Activated CD4-positive, alpha-beta memory T cell treated with anti-CD3 and anti-CD28 coated beads, Interleukin-2, amount 10 ng/mL, durations not matched to agents 7 days and 5 days (primary cell): ENCODE measurements around the gene CORO2A. TPM values are rescaled to one million over a fixed set of nuclear protein-coding genes. Genes with fewer than 3 reads are reported as not detected.
A peak's percentile ranks its signal among the peaks of the same experiment; 100 is the strongest.
"Not testable (repeated sequence)": the region's sequence is repeated elsewhere in the genome, so short reads cannot be mapped to it uniquely, and the experiment has no call there.

Experiments used
- CTCF ChIA-PET: fragments of 350-600 bp; sonication (Branson Sonifier 250); formaldehyde crosslinking; loops from one replicate; lab custom pipeline; 2021; ENCODE audit warnings: antibody characterized with exemption, inconsistent platforms; lab: Charles Lee
- POLR2A ChIA-PET: fragments of 350-600 bp; sonication (Branson Sonifier 250); formaldehyde crosslinking; loops from one replicate; lab custom pipeline; 2021; ENCODE audit warnings: antibody characterized with exemption; lab: Charles Lee
- DNase-seq: peaks from one replicate; pipeline ENCODE4 v3.0.0-alpha.2; 2020
- H3K27ac Mint-ChIP-seq: one replicate; pipeline ENCODE4 v1.8.0; 2021; ENCODE audit warnings: mild to moderate bottlenecking, mixed read lengths
- H3K27me3 Mint-ChIP-seq: one replicate; pipeline ENCODE4 v1.8.0; 2021; ENCODE audit warnings: mixed read lengths
- H3K36me3 Mint-ChIP-seq: one replicate; pipeline ENCODE4 v1.8.0; 2021; ENCODE audit warnings: low read depth, mixed read lengths
- H3K4me1 Mint-ChIP-seq: one replicate; pipeline ENCODE4 v1.8.0; 2021; ENCODE audit warnings: mixed read lengths
- H3K4me3 Mint-ChIP-seq: one replicate; pipeline ENCODE4 v1.8.0; 2021; ENCODE audit warnings: mild to moderate bottlenecking, mixed read lengths
- H3K9me3 Mint-ChIP-seq: one replicate; pipeline ENCODE4 v1.8.0; 2021; ENCODE audit warnings: mixed read lengths
- total RNA-seq, 2 experiments: library from RNA; stranded (reverse); gene quantifications; one replicate each; pipeline ENCODE4 v1.2.3, GENCODE V29; 2021

CORO2A gene
- total RNA-seq, 2 experiments from 2014 or later: 7.8 to 8.2 TPM

GRCh38 chr9:98124091-98124490 lies 68.3 kb downstream of the CORO2A start:
- not testable (repeated sequence) for H3K4me3 Mint-ChIP-seq, H3K27me3 Mint-ChIP-seq, DNase-seq, H3K27ac Mint-ChIP-seq, H3K9me3 Mint-ChIP-seq
- Mint-ChIP-seq H3K36me3 (peaks cover 11% of the 10 kb centered on the region), H3K4me1 (peaks cover 30% of the 10 kb centered on the region)
- CTCF ChIA-PET: interaction anchor here (0.7 to 1.1 kb wide), 2 partner anchors 49 to 93 kb away, joined by 3 read pairs; no protein-coding TSS in a partner anchor
- POLR2A ChIA-PET: interaction anchor here (1.1 kb wide), 1 partner anchor 22 kb away, joined by 3 read pairs; no protein-coding TSS in a partner anchor

- Mint-ChIP-seq H3K36me3 (peaks cover 21% of the 10 kb centered on the region), H3K4me3 (no peak overlapping the region), H3K27me3 (no peaks in the 10 kb centered on the region), H3K9me3 (no peaks in the 10 kb centered on the region), H3K27ac (peak overlapping the region; percentile 90), H3K4me1 (peaks cover 42% of the 10 kb centered on the region)
- no peak for DNase-seq
- ChIA-PET CTCF (interaction anchor here (1.3 to 6.7 kb wide), 6 partner anchors 13 to 135 kb away, joined by 3 to 61 read pairs (median 22); partner anchors contain the start of gene TBC1D2), POLR2A (interaction anchor here (0.9 to 7.4 kb wide), 9 partner anchors 8 to 199 kb away, joined by 3 to 221 read pairs (median 4); partner anchors contain the start of genes ANP32B, CORO2A, NANS and TBC1D2)
These were observed 71.4 kb downstream of the CORO2A start for GRCh38 chr9:98121058-98121457.

GRCh38 chr9:98120476-98120875 lies 72.0 kb downstream of the CORO2A start:
- H3K4me3 Mint-ChIP-seq: peak overlapping the region; percentile 81
- CTCF ChIA-PET: interaction anchor here (1.6 to 6.7 kb wide), 4 partner anchors 15 to 136 kb away, joined by 4 to 61 read pairs (median 42); partner anchors contain the start of gene TBC1D2
- H3K4me1 Mint-ChIP-seq: peaks cover 42% of the 10 kb centered on the region
- POLR2A ChIA-PET: interaction anchor here (0.9 to 7.4 kb wide), 10 partner anchors 9 to 199 kb away, joined by 3 to 221 read pairs (median 4); partner anchors contain the start of genes ANP32B, CORO2A, NANS and TBC1D2
- H3K27me3 Mint-ChIP-seq: no peaks in the 10 kb centered on the region
- peak overlapping the region; percentile 90 for H3K27ac Mint-ChIP-seq
- H3K36me3 Mint-ChIP-seq: peaks cover 24% of the 10 kb centered on the region
- no peak for DNase-seq
- H3K9me3 Mint-ChIP-seq: no peaks in the 10 kb centered on the region

- no peaks in the 10 kb centered on the region for H3K27me3 Mint-ChIP-seq
- H3K4me1 Mint-ChIP-seq: peaks cover 49% of the 10 kb centered on the region
- CTCF ChIA-PET: interaction anchor here (0.6 to 6.7 kb wide), 22 partner anchors 10 to 673 kb away, joined by 3 to 61 read pairs (median 4); partner anchors contain the start of gene TBC1D2
- POLR2A ChIA-PET: interaction anchor here (0.7 to 7.4 kb wide), 23 partner anchors 10 to 486 kb away, joined by 3 to 221 read pairs (median 6); partner anchors contain the start of genes ANP32B, CORO2A, NANS and NCBP1
- DNase-seq: peak; percentile 72
- peaks cover 27% of the 10 kb centered on the region for H3K36me3 Mint-ChIP-seq
- peak within 1 kb of the TSS; percentile 90 for H3K27ac Mint-ChIP-seq
- peak within 1 kb of the TSS; percentile 81 for H3K4me3 Mint-ChIP-seq
- no peaks in the 10 kb centered on the region for H3K9me3 Mint-ChIP-seq
These were observed 73.5 kb downstream of the CORO2A start, which contains the start of gene TRIM14 for GRCh38 chr9:98118640-98119601. TRIM14 (minus strand) TSS chr9:98119222; CDS start chr9:98119188, 34 bp downstream.

- ChIA-PET POLR2A (interaction anchor here (0.7 to 7.4 kb wide), 21 partner anchors 11 to 214 kb away, joined by 3 to 221 read pairs (median 8); partner anchors contain the start of genes ANP32B, CORO2A, NANS and TBC1D2), CTCF (interaction anchor here (0.6 to 6.7 kb wide), 19 partner anchors 9 to 674 kb away, joined by 3 to 61 read pairs (median 5); partner anchors contain the start of gene TBC1D2)
- Mint-ChIP-seq H3K27ac (peak overlapping the region; percentile 90), H3K4me3 (peak overlapping the region; percentile 81), H3K9me3 (no peaks in the 10 kb centered on the region), H3K36me3 (peaks cover 29% of the 10 kb centered on the region), H3K4me1 (peaks cover 56% of the 10 kb centered on the region), H3K27me3 (no peaks in the 10 kb centered on the region)
- peak; percentile 69 for DNase-seq
These were observed 74.3 kb downstream of the CORO2A start for GRCh38 chr9:98117984-98118639.

GRCh38 chr9:98117097-98117496 lies 75.3 kb downstream of the CORO2A start:
- H3K27me3 Mint-ChIP-seq, DNase-seq, H3K9me3 Mint-ChIP-seq, H3K27ac Mint-ChIP-seq: not testable (repeated sequence)
- ChIA-PET CTCF (interaction anchor here (0.6 to 6.7 kb wide), 8 partner anchors 9 to 146 kb away, joined by 4 to 61 read pairs (median 15); partner anchors contain the start of gene TBC1D2), POLR2A (interaction anchor here (2.1 to 7.4 kb wide), 4 partner anchors 11 to 139 kb away, joined by 8 to 221 read pairs (median 52); partner anchors contain the start of genes ANP32B, CORO2A and TBC1D2)
- Mint-ChIP-seq H3K36me3 (peaks cover 32% of the 10 kb centered on the region), H3K4me3 (peak overlapping the region; percentile 81), H3K4me1 (peaks cover 60% of the 10 kb centered on the region)

GRCh38 chr9:98109052-98109451 lies 83.4 kb downstream of the CORO2A start:
- peak overlapping the region; percentile 21 for H3K4me3 Mint-ChIP-seq
- CTCF ChIA-PET: interaction anchor here (1.0 to 2.6 kb wide), 5 partner anchors 8 to 53 kb away, joined by 3 to 19 read pairs (median 4); partner anchors contain the start of genes NANS and TRIM14

GRCh38 chr9:98108531-98109031 lies 83.9 kb downstream of the CORO2A start:
- H3K4me3 Mint-ChIP-seq: peak overlapping the region; percentile 40
- DNase-seq: peak; percentile 31
- peak overlapping the region; percentile 93 for H3K27ac Mint-ChIP-seq
- ChIA-PET CTCF (interaction anchor here (0.7 to 2.6 kb wide), 8 partner anchors 9 to 124 kb away, joined by 3 to 19 read pairs (median 4); partner anchors contain the start of genes NANS and TRIM14), POLR2A (interaction anchor here (0.6 to 13.5 kb wide), 9 partner anchors 9 to 188 kb away, joined by 3 to 221 read pairs (median 3); partner anchors contain the start of genes ANP32B, TBC1D2 and TRIM14)
- no peaks in the 10 kb centered on the region for H3K9me3 Mint-ChIP-seq
- H3K4me1 Mint-ChIP-seq: peaks cover 87% of the 10 kb centered on the region
- peaks cover 85% of the 10 kb centered on the region for H3K36me3 Mint-ChIP-seq
- H3K27me3 Mint-ChIP-seq: no peaks in the 10 kb centered on the region

More at GRCh38 chr9:98109052-98109451, 83.4 kb downstream of the CORO2A start:
- Mint-ChIP-seq H3K27ac (peak overlapping the region; percentile 93), H3K9me3 (no peaks in the 10 kb centered on the region), H3K4me1 (peaks cover 84% of the 10 kb centered on the region), H3K27me3 (no peaks in the 10 kb centered on the region), H3K36me3 (peaks cover 81% of the 10 kb centered on the region)
- DNase-seq: no peak
- POLR2A ChIA-PET: interaction anchor here (0.9 to 13.5 kb wide), 10 partner anchors 10 to 189 kb away, joined by 3 to 221 read pairs (median 4); partner anchors contain the start of genes ANP32B, TBC1D2 and TRIM14

- Mint-ChIP-seq H3K27ac (peak overlapping the region; percentile 93), H3K36me3 (peaks cover 85% of the 10 kb centered on the region), H3K4me1 (peaks cover 84% of the 10 kb centered on the region), H3K9me3 (no peaks in the 10 kb centered on the region), H3K27me3 (no peaks in the 10 kb centered on the region), H3K4me3 (no peak overlapping the region)
- ChIA-PET CTCF (interaction anchor here (0.7 to 2.6 kb wide), 7 partner anchors 9 to 123 kb away, joined by 3 to 19 read pairs (median 4); partner anchors contain the start of gene TRIM14), POLR2A (interaction anchor here (0.6 to 13.5 kb wide), 8 partner anchors 8 to 187 kb away, joined by 3 to 221 read pairs (median 4); partner anchors contain the start of genes ANP32B, TBC1D2 and TRIM14)
- no peak for DNase-seq
These were observed 84.5 kb downstream of the CORO2A start for GRCh38 chr9:98107926-98108325.

GRCh38 chr9:98105006-98105405 lies 87.4 kb downstream of the CORO2A start:
- ChIA-PET POLR2A (interaction anchor here (1.2 to 13.5 kb wide), 4 partner anchors 14 to 122 kb away, joined by 3 to 221 read pairs (median 4); partner anchors contain the start of genes ANP32B and TRIM14), CTCF (interaction anchor here (4.2 kb wide), 1 partner anchor 14 kb away, joined by 38 read pairs; the partner anchor contains the start of gene TRIM14)
- H3K4me3 Mint-ChIP-seq: no peak overlapping the region
- peak overlapping the region; percentile 80 for H3K27ac Mint-ChIP-seq
- no peak for DNase-seq
- H3K27me3 Mint-ChIP-seq: no peaks in the 10 kb centered on the region
- no peaks in the 10 kb centered on the region for H3K9me3 Mint-ChIP-seq
- H3K4me1 Mint-ChIP-seq: peaks cover 91% of the 10 kb centered on the region
- H3K36me3 Mint-ChIP-seq: peaks cover 75% of the 10 kb centered on the region

GRCh38 chr9:98104445-98104881 lies 88.0 kb downstream of the CORO2A start:
- Mint-ChIP-seq H3K4me1 (peaks cover 91% of the 10 kb centered on the region), H3K27me3 (no peaks in the 10 kb centered on the region), H3K27ac (peak overlapping the region; percentile 80), H3K36me3 (peaks cover 75% of the 10 kb centered on the region), H3K4me3 (no peak overlapping the region), H3K9me3 (no peaks in the 10 kb centered on the region)
- ChIA-PET POLR2A (interaction anchor here (0.6 to 13.5 kb wide), 6 partner anchors 15 to 200 kb away, joined by 3 to 221 read pairs (median 4); partner anchors contain the start of genes TBC1D2 and TRIM14), CTCF (interaction anchor here (0.6 to 4.2 kb wide), 2 partner anchors 14 to 874 kb away, joined by 5 to 38 read pairs; partner anchors contain the start of gene TRIM14)
- no peak for DNase-seq
